ENCODE measurements around the gene PEMT.
"Not testable (repeated sequence)": the region's sequence is repeated elsewhere in the genome, so short reads cannot be mapped to it uniquely, and the experiment has no call there.

The PEMT gene

GRCh38 chr17:17591355-17592298 is at the start of gene PEMT:
Gene PEMT, minus strand, starts transcription at chr17:17591708. Its CDS starts 82 bp downstream, at chr17:17591626.
- H3K4me3 ChIP-seq (ENCODE audit: severe bottlenecking), result peak within 1 kb of the TSS; percentile 80
- H3K36me3 ChIP-seq (ENCODE audit: low read depth), result no peaks in the 10 kb centered on the region
- ATAC-seq (ENCODE audit: low read depth), result peak; percentile 97
- H3K27me3 ChIP-seq (ENCODE audit: insufficient read depth, poor library complexity, severe bottlenecking), result no peaks in the 10 kb centered on the region
- TF ChIP-seq CTCF (IDR thresholded peaks at IDR 0.05; ENCODE audit: poor library complexity, severe bottlenecking), result no peak
- peak within 1 kb of the TSS; percentile 62 for H3K27ac ChIP-seq (ENCODE audit: poor library complexity, severe bottlenecking)
- DNase-seq (ENCODE audit: low spot score), result peak; percentile 98
- no peaks in the 10 kb centered on the region for H3K9me3 ChIP-seq (ENCODE audit: severe bottlenecking)
- peaks cover 7% of the 10 kb centered on the region for H3K4me1 ChIP-seq (ENCODE audit: insufficient read depth, poor library complexity, severe bottlenecking)

- H3K27me3 ChIP-seq (ENCODE audit: insufficient read depth, poor library complexity, severe bottlenecking); H3K4me1 ChIP-seq (ENCODE audit: insufficient read depth, poor library complexity, severe bottlenecking); H3K36me3 ChIP-seq (ENCODE audit: low read depth); H3K4me3 ChIP-seq (ENCODE audit: severe bottlenecking); H3K9me3 ChIP-seq (ENCODE audit: severe bottlenecking); DNase-seq (ENCODE audit: low spot score); ATAC-seq (ENCODE audit: low read depth); H3K27ac ChIP-seq (ENCODE audit: poor library complexity, severe bottlenecking): not testable (repeated sequence)
These were observed 48.3 kb upstream of the PEMT start for GRCh38 chr17:17639661-17640270.

GRCh38 chr17:17638467-17638866 is 47.0 kb upstream of the PEMT start:
- no peak for TF ChIP-seq CTCF (IDR thresholded peaks at IDR 0.05; ENCODE audit: poor library complexity, severe bottlenecking)
- no peaks in the 10 kb centered on the region for H3K27me3 ChIP-seq (ENCODE audit: insufficient read depth, poor library complexity, severe bottlenecking)
- H3K36me3 ChIP-seq (ENCODE audit: low read depth), result no peaks in the 10 kb centered on the region
- no peak overlapping the region for H3K4me3 ChIP-seq (ENCODE audit: severe bottlenecking)
- H3K9me3 ChIP-seq (ENCODE audit: severe bottlenecking), result no peaks in the 10 kb centered on the region
- no peak for DNase-seq (ENCODE audit: low spot score)
- H3K27ac ChIP-seq (ENCODE audit: poor library complexity, severe bottlenecking), result no peak overlapping the region
- no peak for ATAC-seq (ENCODE audit: low read depth)
- H3K4me1 ChIP-seq (ENCODE audit: insufficient read depth, poor library complexity, severe bottlenecking), result no peaks in the 10 kb centered on the region

- DNase-seq (ENCODE audit: low spot score) (no peak), ATAC-seq (ENCODE audit: low read depth) (no peak)
- TF ChIP-seq CTCF (IDR thresholded peaks at IDR 0.05; ENCODE audit: poor library complexity, severe bottlenecking), result no peak
- H3K36me3 ChIP-seq (ENCODE audit: low read depth), result no peaks in the 10 kb centered on the region
- no peaks in the 10 kb centered on the region for H3K4me1 ChIP-seq (ENCODE audit: insufficient read depth, poor library complexity, severe bottlenecking)
- H3K4me3 ChIP-seq (ENCODE audit: severe bottlenecking), result no peak overlapping the region
- no peaks in the 10 kb centered on the region for H3K27me3 ChIP-seq (ENCODE audit: insufficient read depth, poor library complexity, severe bottlenecking)
- H3K27ac ChIP-seq (ENCODE audit: poor library complexity, severe bottlenecking), result no peak overlapping the region
- H3K9me3 ChIP-seq (ENCODE audit: severe bottlenecking), result no peaks in the 10 kb centered on the region
These were observed 44.9 kb upstream of the PEMT start for GRCh38 chr17:17636272-17636885.

- ATAC-seq (ENCODE audit: low read depth); H3K27me3 ChIP-seq (ENCODE audit: insufficient read depth, poor library complexity, severe bottlenecking); H3K9me3 ChIP-seq (ENCODE audit: severe bottlenecking); H3K4me1 ChIP-seq (ENCODE audit: insufficient read depth, poor library complexity, severe bottlenecking); DNase-seq (ENCODE audit: low spot score); H3K27ac ChIP-seq (ENCODE audit: poor library complexity, severe bottlenecking); H3K36me3 ChIP-seq (ENCODE audit: low read depth); H3K4me3 ChIP-seq (ENCODE audit: severe bottlenecking): not testable (repeated sequence)
These were observed 44.2 kb upstream of the PEMT start for GRCh38 chr17:17635537-17636271.

Data from RWPE2 (cell line).